ENCODE results near the gene SPANXA2.

DNA sequence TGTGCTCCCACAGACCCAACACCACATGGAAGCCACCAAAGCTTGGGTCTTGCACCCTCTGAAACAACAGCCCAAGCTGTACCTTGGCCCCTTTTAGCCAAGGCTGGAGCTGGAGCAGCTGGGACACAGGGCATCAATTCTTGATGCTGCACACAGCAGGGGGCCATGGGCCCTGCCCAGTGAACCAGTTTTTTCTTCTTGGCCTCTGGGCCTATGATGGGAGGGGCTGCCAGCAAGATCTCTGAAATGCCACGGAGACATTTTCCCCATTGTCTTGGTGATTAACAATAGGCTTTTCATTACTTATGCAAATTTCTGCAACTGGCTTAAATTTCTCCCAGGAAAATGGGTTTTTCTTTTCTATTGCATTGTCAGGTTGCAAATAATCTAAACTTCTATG, 49.0 kb downstream of the SPANXA2 start:
- TF ChIP-seq EZH2 (IDR thresholded peaks at IDR 0.05; ENCODE audit: insufficient read depth, low read length): no peak
- TF ChIP-seq, protein P1, sequence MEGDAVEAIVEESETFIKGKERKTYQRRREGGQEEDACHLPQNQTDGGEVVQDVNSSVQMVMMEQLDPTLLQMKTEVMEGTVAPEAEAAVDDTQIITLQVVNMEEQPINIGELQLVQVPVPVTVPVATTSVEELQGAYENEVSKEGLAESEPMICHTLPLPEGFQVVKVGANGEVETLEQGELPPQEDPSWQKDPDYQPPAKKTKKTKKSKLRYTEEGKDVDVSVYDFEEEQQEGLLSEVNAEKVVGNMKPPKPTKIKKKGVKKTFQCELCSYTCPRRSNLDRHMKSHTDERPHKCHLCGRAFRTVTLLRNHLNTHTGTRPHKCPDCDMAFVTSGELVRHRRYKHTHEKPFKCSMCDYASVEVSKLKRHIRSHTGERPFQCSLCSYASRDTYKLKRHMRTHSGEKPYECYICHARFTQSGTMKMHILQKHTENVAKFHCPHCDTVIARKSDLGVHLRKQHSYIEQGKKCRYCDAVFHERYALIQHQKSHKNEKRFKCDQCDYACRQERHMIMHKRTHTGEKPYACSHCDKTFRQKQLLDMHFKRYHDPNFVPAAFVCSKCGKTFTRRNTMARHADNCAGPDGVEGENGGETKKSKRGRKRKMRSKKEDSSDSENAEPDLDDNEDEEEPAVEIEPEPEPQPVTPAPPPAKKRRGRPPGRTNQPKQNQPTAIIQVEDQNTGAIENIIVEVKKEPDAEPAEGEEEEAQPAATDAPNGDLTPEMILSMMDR (IDR thresholded peaks at IDR 0.05; ENCODE audit: insufficient read depth, low read depth, low read length): no peak
